ENCODE results near the gene ACAT2.
"Not testable (repeated sequence)": the region's sequence is repeated elsewhere in the genome, so short reads cannot be mapped to it uniquely, and the experiment has no call there.

The ACAT2 gene

GRCh38 chr6:159816775-159817174 is 54.9 kb downstream of the ACAT2 start:
- not testable (repeated sequence) for DNase-seq

- no peak for DNase-seq
Observed at GRCh38 chr6:159817951-159818739, 56.3 kb downstream of the ACAT2 start.

- DNase-seq: no peak
Observed at GRCh38 chr6:159819098-159819497, 57.3 kb downstream of the ACAT2 start.

- no peak for DNase-seq
Observed at GRCh38 chr6:159819932-159820640, 58.2 kb downstream of the ACAT2 start.

GRCh38 chr6:159821122-159821521 is 59.3 kb downstream of the ACAT2 start:
- no peak for DNase-seq

GRCh38 chr6:159821726-159822125 is 59.9 kb downstream of the ACAT2 start:
- DNase-seq: no peak

- DNase-seq: no peak
Observed at GRCh38 chr6:159823953-159824352, 62.1 kb downstream of the ACAT2 start.

- DNase-seq: not testable (repeated sequence)
Observed at GRCh38 chr6:159824690-159825089, 62.8 kb downstream of the ACAT2 start.

- no peak for DNase-seq
Observed at GRCh38 chr6:159826004-159826403, 64.2 kb downstream of the ACAT2 start.

GRCh38 chr6:159826968-159827647 is 65.3 kb downstream of the ACAT2 start:
- no peak for DNase-seq

GRCh38 chr6:159828074-159828473 is 66.2 kb downstream of the ACAT2 start:
- DNase-seq: no peak

Data from effector CD8-positive, alpha-beta T cell (primary cell).